GM18873 (cell line): ENCODE results near the gene MTIF3.

Experiments used
- ATAC-seq: cut with Tn5 transposase; IDR thresholded peaks from one replicate; pipeline ENCODE4 v1.9.1; 2021; ENCODE audit warnings: mild to moderate bottlenecking, moderate library complexity, moderate number of reproducible peaks; ENCODE audit not compliant: unreplicated experiment, low FRiP score

The MTIF3 gene

DNA sequence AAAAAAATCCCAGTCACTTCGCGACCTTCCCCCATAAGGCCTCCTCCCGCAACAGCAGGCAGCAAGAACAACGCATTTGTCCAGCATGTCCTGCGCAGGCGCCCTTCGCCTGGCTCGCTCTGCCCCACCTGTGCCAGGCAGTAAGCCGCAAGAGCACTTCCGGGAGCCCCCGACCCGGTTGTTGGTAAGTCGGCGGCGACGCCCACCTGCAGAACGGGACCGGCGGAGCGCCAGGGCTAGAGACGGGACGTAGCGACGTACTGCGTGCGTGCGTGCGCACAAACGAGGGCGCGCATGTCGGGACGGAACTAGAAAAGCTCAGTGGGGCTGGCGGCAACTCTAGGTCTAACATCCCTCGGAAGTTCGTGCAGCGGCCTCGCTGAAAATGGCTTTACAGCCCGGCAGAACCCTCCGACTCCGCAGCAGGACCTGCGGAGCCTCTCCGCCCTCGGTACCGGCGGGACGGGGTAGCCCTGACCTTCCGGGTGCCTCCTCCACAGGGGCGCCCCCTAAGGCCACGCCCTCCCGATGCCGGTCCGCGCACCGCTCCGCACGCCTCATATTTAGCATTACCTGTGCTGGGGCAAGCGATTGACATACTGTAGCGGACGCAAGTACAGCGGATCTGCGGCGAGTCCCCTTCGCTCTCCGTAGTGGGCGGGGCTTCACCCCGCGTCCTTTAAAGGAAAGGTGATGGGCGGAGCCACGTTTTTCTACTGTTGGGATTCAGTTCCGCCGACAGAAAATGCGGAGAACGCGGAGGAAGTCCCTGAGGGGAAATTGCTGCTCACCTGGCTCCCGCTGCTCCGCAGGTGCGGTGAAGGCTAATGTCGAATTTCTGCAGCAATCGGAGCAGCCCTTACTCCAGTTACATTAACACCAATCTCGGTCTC lies at the start of gene MTIF3:
Gene MTIF3, minus strand, starts transcription at position 629 of the 893 bp plus-strand sequence. CDS start 10,116 bp downstream, outside the sequence.
- ATAC-seq = peak; percentile 79

DNA sequence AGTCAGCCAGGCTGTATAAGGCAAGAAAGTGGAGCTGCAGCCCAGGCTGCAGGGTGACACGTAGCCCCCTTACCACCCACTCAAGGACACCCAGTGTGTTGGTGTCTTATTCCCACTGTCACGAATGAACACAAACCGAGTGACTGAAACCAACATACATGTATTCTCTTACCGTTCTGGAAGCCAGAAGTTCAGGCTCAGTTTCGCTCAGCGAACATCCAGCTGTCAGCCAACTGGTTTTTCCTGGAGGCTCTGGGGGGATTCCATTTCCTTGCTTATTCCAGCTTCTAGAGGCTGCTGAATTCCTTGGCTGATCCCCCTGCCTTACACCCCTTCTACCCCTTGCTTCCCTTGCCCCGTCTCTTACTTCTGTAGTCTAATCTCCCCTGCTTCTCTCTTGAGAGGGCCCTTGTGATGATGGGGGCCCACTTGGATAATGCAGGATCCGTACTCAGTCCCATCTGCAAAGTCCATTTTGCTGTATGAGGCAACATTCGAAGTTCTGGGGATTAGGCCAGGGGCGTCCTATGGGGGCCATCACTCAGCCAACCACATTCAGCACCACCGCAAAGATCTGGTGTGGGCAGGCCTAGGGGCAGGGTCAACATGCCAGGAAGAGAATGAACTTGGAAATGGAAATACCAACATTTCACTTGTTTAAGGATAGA lies 47.3 kb upstream of the MTIF3 start:
- no peak for ATAC-seq

- ATAC-seq = no peak
Observed at GRCh38 chr13:27496536-27497273, 46.3 kb upstream of the MTIF3 start.

DNA sequence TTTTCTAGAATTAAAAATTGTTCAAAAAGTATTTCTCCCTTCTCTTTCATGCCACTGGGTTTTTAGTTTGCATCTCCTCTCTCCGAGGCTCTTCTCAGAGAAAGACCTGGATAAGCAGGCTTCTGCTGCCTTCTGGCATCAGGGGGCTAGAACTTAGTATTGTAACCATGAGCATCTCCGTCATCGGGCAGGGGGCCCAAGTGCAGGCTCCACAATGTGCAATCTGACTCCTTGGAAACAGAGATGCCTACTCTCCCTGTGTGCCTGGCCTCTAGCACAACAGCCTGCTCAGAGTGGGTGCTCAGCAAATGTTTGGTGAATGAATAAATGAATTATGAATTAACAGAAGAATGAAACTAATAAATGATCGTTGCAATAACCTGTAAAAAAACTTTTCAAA lies 45.6 kb upstream of the MTIF3 start:
- ATAC-seq = no peak

DNA sequence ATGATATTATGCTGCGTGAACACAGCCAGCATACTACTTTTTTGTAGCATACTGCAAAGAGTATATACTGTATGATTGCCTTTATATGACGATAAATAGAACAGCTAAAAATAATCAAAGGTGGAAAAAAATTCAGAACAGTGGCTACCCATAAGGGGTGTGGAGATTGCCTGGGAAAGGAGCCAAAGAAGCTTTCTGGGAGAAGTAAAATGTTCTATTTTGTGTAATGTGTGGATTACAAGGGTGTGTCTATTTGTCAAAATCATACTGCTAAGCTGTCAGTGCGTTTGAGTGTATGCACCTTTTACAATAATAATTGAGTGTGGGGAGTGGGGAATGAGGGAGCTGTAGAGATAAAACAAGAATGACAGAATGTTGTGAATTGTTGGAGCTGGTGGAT lies 45.2 kb upstream of the MTIF3 start:
- ATAC-seq = no peak

DNA sequence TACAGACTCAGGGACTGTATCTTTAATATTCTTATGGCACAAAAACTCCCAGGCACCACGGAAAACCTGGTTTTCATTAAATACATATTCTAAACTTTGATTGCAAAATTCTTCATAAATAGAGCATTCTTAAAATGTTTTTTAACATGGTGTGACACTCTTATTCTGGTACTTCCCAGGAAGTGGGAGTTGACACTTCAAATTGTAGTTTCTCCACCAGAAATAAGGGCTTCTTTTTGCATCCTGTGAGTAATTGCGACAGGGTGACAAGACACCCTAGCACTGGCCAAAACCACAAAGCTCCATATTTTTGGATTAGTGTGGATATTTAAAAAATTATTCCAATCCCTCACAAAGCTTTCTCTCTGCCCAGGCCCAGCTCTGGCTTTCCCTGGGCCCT lies 43.6 kb upstream of the MTIF3 start:
- ATAC-seq = no peak

DNA sequence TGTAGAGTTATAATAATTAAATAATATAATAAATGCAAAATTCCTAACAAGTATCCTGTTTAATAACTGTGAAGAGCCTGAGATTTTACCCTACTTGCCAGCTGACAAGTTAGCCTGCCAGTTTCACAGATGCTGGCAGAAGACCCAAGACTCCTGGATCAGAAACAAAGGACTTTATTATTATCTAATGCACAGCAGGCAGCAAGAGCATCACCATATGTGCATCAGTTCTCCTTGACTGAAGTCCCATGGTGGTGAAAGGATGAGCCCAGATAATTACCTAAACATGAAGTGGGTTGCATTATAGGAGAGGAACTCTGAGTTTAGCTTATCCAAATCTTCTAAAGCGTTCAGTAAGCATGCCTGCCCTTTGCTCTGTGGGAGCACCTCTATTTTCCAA lies 39.1 kb upstream of the MTIF3 start:
- ATAC-seq = no peak

- ATAC-seq = no peak
Observed at GRCh38 chr13:27487776-27488175, 37.4 kb upstream of the MTIF3 start.

GRCh38 chr13:27483421-27483820 lies 33.1 kb upstream of the MTIF3 start:
- ATAC-seq = no peak

- ATAC-seq = peak; percentile 77
Observed at GRCh38 chr13:27482983-27483382, 32.6 kb upstream of the MTIF3 start.

GRCh38 chr13:27481766-27482165 lies 31.4 kb upstream of the MTIF3 start:
- no peak for ATAC-seq

DNA sequence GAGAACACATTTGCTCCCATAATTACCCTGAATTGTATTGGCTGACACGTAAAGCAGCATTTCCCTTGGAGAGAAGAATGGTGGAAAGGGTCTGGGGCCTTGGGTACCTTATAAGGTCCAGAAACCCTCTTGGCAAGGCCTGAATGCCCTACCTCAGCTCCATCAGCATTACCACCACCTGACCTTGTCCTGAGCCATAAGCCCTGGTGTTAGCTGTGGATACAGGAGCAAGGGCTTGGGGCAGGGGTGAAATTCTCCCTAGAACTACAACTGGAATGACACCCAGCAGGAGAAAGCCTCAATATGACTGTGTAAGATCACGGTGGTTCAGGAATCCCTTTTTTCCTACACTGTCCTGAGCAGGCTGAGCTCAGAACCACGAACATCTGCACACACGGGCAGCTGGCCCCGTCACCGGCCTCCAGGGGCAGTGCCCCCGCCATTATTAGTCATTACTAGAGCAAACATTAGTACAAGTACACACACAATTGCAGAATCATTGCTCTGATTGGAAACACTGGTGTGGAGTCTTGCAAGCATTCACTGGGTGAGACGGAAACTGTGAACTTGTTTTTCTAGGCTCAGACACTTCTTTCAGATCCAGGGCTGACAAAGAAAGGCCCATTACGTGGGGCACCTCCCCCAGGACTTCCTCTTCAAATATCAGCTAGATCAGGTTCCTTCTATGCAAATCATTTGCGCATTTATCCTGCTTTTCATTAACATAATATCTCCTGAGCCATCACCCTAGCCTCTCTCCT lies 26.8 kb upstream of the MTIF3 start:
- ATAC-seq = peak; percentile 82

- ATAC-seq = no peak
Observed at GRCh38 chr13:27474751-27475268, 24.4 kb upstream of the MTIF3 start.

GRCh38 chr13:27472941-27473340 lies 22.6 kb upstream of the MTIF3 start:
- ATAC-seq = no peak

DNA sequence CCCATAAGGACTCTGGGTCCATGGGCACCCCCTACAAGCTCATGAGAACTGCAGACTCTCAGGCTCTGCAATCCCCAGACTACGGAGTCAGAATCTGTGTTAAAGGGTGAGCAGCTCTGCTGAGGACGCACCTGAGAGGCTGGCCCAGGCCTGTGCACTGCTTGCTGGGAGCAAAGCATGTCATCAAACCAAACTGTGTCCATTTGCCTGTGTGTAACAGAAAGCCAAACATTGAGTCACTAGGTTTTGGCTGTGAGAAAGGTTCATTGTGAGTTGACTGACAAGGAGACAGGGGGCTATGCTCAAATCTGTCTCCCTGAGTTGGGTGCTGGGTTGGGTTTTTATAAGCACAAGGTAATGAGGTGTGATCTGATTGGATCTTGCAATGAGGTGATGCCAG lies 22.1 kb upstream of the MTIF3 start:
- ATAC-seq = no peak

DNA sequence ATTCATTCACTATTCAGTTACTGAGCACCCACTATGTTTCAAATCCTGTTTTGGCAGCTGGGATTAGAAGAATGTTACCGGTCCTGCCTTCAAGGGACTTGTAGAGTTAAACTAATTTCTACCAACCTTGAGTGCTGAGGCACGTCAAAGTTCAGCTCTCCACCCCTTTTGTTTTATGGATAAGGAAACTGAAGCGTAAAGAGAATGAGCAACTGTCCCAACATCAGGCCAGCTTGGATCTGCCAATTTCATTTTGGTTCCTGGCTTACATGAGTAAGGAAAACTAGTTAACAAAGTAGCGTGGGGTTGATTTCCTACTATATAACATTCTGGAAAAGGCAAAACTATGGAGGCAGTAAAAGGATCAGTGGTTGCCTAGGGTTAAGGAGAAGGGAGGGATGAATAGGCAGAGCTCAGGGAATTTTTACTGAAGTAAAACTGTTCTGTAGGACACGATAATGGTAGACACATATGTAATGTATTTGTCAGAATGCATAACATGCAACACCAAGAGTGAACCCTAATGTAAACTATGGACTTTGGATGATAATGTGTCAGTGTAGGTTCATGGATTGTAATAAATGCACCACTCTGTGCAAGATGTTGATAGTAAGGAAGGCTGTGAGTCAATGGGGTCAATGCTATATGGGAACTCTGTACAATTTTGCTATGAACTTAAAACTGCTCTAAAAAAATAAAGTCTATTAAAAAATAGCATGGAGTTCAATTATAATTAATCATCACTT lies 19.9 kb upstream of the MTIF3 start:
- no peak for ATAC-seq

DNA sequence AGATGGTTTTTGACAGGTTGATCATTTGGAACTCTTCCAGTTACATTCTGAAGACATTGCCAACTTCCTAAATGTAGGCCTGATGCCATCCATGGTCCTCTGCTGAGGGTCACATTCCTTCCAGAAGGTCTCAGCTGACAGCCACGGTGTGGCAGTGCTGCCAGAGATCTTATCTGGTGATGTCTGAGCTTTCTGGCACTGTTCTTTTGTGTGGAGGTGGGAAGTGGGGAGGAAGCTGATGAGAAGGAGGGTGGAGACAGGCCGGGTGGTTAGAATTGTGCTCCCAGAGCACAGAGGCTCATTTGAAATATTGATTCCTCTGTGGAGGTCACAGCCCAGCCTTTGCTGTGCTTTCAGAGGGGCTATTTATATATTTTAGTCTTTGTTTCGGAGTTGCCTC lies 16.1 kb upstream of the MTIF3 start:
- no peak for ATAC-seq

DNA sequence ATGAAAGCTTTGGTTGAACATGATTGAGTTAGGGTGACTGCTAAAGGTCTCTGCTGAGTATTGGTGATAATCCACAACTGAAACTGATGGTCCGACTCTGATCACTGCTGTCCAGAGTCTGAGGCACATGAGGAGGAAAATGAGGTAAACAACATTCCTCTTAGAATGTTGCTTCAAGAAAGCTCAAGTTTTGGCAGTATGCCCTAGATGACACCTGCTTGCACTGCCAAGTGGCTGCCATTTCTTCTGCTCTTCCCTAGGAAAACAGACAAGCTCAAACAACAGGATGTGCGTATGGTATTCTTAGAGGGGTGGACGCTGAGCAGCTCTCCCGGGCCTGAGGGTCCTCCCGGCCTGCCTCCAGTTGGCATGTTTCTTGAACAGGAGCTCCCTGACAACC lies 15.2 kb upstream of the MTIF3 start:
- ATAC-seq = no peak

GRCh38 chr13:27463500-27463899 lies 13.1 kb upstream of the MTIF3 start:
- ATAC-seq = no peak
